Right lobe of liver (tissue), 6 donors: ENCODE results near the gene PDE6A. TPM values are rescaled to one million over a fixed set of nuclear protein-coding genes. Genes with fewer than 3 reads are reported as not detected.

Experiments
- ATAC-seq, 4 donors: fragments of 200-7000 bp; cut with Tn5 transposase; one replicate each; pipeline ENCODE4 v1.9.1; 2020; ENCODE audit warnings: mild to moderate bottlenecking in 4 of 4, moderate library complexity in 4 of 4
- DNase-seq, 3 donors: peaks; one replicate each; pipeline ENCODE4 v3.0.0-alpha.2; 2020
- H3K27ac ChIP-seq, 3 donors: fragments of 200-600 bp; one replicate each; pipeline ENCODE4 v1.8.0; 2022
- H3K27me3 ChIP-seq, 2 donors: fragments of 200-600 bp; one replicate each; pipeline ENCODE4 v1.8.0; 2022
- H3K36me3 ChIP-seq, 4 donors: fragments of 200-600 bp; sonication (generic) in 1 of 4; one replicate each; pipeline versions ENCODE4 v1.5.1 to v1.8.0; 2017 to 2022; ENCODE audit warnings: control low read depth in 1 of 4
- H3K4me1 ChIP-seq, 4 donors: fragments of 200-600 bp; sonication (generic) in 1 of 4; one replicate each; pipeline versions ENCODE4 v1.5.1 to v1.8.0; 2017 to 2022; ENCODE audit warnings: control low read depth in 1 of 4
- H3K4me3 ChIP-seq, 3 donors: fragments of 200-600 bp; one replicate each; pipeline ENCODE4 v1.8.0; 2022
- H3K9me3 ChIP-seq, 4 donors: fragments of 200-600 bp; sonication (generic) in 1 of 4; one replicate each; pipeline versions ENCODE4 v1.5.1 to v1.8.0; 2017 to 2022; ENCODE audit warnings: control low read depth in 1 of 4
- CTCF ChIP-seq, 4 donors: fragments of 200-600 bp in 3 of 4; fragments of 450-650 bp in 1 of 4; IDR thresholded peaks; one replicate each; pipeline versions ENCODE4 v1.5.1 to v1.8.0; 2016 to 2022; ENCODE audit warnings: antibody characterized with exemption in 4 of 4, mild to moderate bottlenecking in 2 of 4
- POLR2A ChIP-seq: fragments of 450-650 bp; IDR thresholded peaks from one replicate; pipeline ENCODE4 v1.6.1; 2017; ENCODE audit warnings: antibody characterized with exemption, mild to moderate bottlenecking
- WGBS: methylation state at CpG from one replicate; pipeline ENCODE4 v1.1.6; 2018; ENCODE audit warnings: low coverage, low lambda C conversion rate; ENCODE audit not compliant: insufficient coverage; ENCODE audit errors: missing lambda C conversion rate; 5-methylcytosine and 5-hydroxymethylcytosine counted together
- intact Hi-C, 2 donors: fragments of 100-400 bp; cut with DNase I; formaldehyde crosslinking; loops; one replicate each; pipeline versions ENCODE4 v1.11.2 to v1.14.1; 2022
- long read RNA-seq: library from polyadenylated mRNA; unstranded; transcript quantifications from one replicate; pipeline ENCODE4 v2.0.0, GENCODE V29; 2019
- total RNA-seq, 6 experiments: library from RNA; depleted of rRNA in 2 of 6; stranded (reverse); fragments of >200 nt in 2 of 6; fragmentation: NEBNext Ultra II Directional in 3 of 6; extraction: Animal tissue kit (Norgen Biotek cat#: 25700) in 3 of 6; gene quantifications; one replicate each; pipeline versions ENCODE4 v1.1.0 to v1.2.4, GENCODE V29; 2016 to 2023
- donor health status: DM: no; HTN: yes; CAD: no.
- donor health status: DM: no; HTN: no; CAD: no.
- donor health status: DM: no; HTN: no; CAD: no.
- donor health status: DM: no; HTN: yes; CAD: no.
- donor health status: DM: no; HTN: yes; CAD: no.

PDE6A gene
- total RNA-seq = not detected
- long read RNA-seq = 0 reads

GRCh38 chr5:149944666-149945065 is at the start of gene PDE6A:
Gene PDE6A, minus strand, starts transcription at chr5:149944793. Its CDS starts 120 bp downstream, at chr5:149944673.
- no CpG with 5 or more reads among the region's 2 CpGs for WGBS
- Histone ChIP-seq H3K27ac (no peak within 1 kb of the TSS), H3K9me3 (no peaks in the 10 kb centered on the region), H3K4me3 (no peak within 1 kb of the TSS), H3K36me3 (no peaks in the 10 kb centered on the region), H3K4me1 (no peaks in the 10 kb centered on the region), H3K27me3 (no peaks in the 10 kb centered on the region)
- ATAC-seq = no peak
- intact Hi-C loops = no loop called here
- TF ChIP-seq POLR2A (no peak), CTCF (IDR thresholded peaks at IDR 0.05) (no peak)
- DNase-seq = no peak

- H3K4me1 ChIP-seq = no peaks in the 10 kb centered on the region
- H3K36me3 ChIP-seq = peaks cover 0 to 6% (median 0%) of the 10 kb centered on the region in 4 donors
- H3K9me3 ChIP-seq = no peaks in the 10 kb centered on the region
- 93% methylated on average over 3 of the region's 3 CpGs for WGBS
- H3K4me3 ChIP-seq = no peak overlapping the region
- no peaks in the 10 kb centered on the region for H3K27me3 ChIP-seq
- no peak for TF ChIP-seq CTCF (IDR thresholded peaks at IDR 0.05)
- TF ChIP-seq POLR2A = no peak
- H3K27ac ChIP-seq = no peak overlapping the region
- DNase-seq (no peak), ATAC-seq (no peak)
- intact Hi-C loops = loop anchor here (10.0 kb wide), 2 partner anchors 159 to 359 kb away; no protein-coding TSS in a partner anchor
Observed at GRCh38 chr5:149993471-149993870, 48.9 kb upstream of the PDE6A start.

- Histone ChIP-seq H3K4me3 (no peak overlapping the region), H3K27me3 (no peaks in the 10 kb centered on the region), H3K36me3 (peaks cover 0 to 6% (median 0%) of the 10 kb centered on the region in 4 donors), H3K9me3 (no peaks in the 10 kb centered on the region), H3K4me1 (no peaks in the 10 kb centered on the region), H3K27ac (no peak overlapping the region)
- WGBS = 69% methylated on average over 4 of the region's 4 CpGs
- intact Hi-C loops = loop anchor here (10.0 kb wide), 2 partner anchors 156 to 356 kb away; no protein-coding TSS in a partner anchor
- TF ChIP-seq CTCF (IDR thresholded peaks at IDR 0.05) (peak; percentile 89 to 94 (median 91)), POLR2A (no peak)
- peak; percentile 96 to 99 (median 98) for ATAC-seq
- peak in 2 of 3 donors; percentile 48 to 63 for DNase-seq
Observed at GRCh38 chr5:149990518-149991376, 46.2 kb upstream of the PDE6A start.

- Histone ChIP-seq H3K27ac (no peak overlapping the region), H3K4me1 (no peaks in the 10 kb centered on the region), H3K9me3 (no peaks in the 10 kb centered on the region), H3K4me3 (no peak overlapping the region), H3K36me3 (no peaks in the 10 kb centered on the region), H3K27me3 (no peaks in the 10 kb centered on the region)
- no peak for DNase-seq
- no peak for TF ChIP-seq CTCF (IDR thresholded peaks at IDR 0.05)
- 73% methylated on average over 5 of the region's 5 CpGs for WGBS
- no peak for ATAC-seq
- intact Hi-C loops = loop anchor here in 1 of 2 donors (5.0 kb wide), 1 partner anchor 151 kb away; no protein-coding TSS in a partner anchor
Observed at GRCh38 chr5:149988126-149988525, 43.5 kb upstream of the PDE6A start.
